PFSK-1 (cell line): ENCODE measurements around the gene ANKH.

Experiments
- FOXP2 ChIP-seq: optimal IDR thresholded peaks from 2 replicates; pipeline ENCODE3; 2011; ENCODE audit warnings: borderline replicate concordance, control low read depth, inconsistent platforms; ENCODE audit not compliant: insufficient read depth; ENCODE audit errors: extremely low read length, extremely low read depth
- POLR2AphosphoS5 ChIP-seq: IDR thresholded peaks from 2 replicates; pipeline ENCODE4 v1.6.1; 2012; ENCODE audit warnings: low read depth, mild to moderate bottlenecking, control low read depth, low read length, moderate library complexity
- REST ChIP-seq, 2 experiments: IDR thresholded peaks; 2 replicates each; pipeline versions ENCODE4 v1.6.1 to v1.8.0; 2011 to 2012; ENCODE audit warnings: low read depth in 2 of 2, low read length in 2 of 2, control low read depth in 1 of 2, inconsistent platforms in 1 of 2, mild to moderate bottlenecking in 1 of 2, moderate library complexity in 1 of 2; ENCODE audit not compliant: insufficient read depth in 1 of 2
- SIN3A ChIP-seq: IDR thresholded peaks from 2 replicates; pipeline ENCODE4 v1.6.1; 2012; ENCODE audit warnings: mild to moderate bottlenecking, low read length, moderate library complexity, borderline replicate concordance; ENCODE audit not compliant: insufficient read depth
- TAF1 ChIP-seq: IDR thresholded peaks from 2 replicates; pipeline ENCODE4 v1.6.1; 2012; ENCODE audit warnings: low read length, control low read depth, borderline replicate concordance; ENCODE audit not compliant: insufficient read depth

Gene ANKH

DNA sequence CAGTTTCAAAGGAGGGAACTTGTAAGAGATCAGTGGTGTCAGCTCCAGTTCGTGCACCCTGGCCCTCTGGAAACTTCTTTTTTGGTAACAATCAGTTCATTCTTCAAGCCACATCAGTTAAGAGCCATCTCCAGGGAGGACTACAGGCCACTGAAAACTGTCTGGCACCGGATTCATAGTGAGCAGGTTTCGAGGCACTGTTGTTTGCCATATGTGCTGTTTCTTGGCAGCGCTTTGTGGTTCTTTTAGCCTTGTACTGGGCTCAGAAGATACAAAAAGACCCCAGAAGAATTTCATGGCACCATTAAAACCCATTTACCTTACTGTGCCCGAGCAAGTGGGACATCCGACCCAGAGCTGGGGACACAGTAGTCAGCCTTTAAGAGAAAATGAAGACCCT is 138.6 kb downstream of the ANKH start:
- TF ChIP-seq POLR2AphosphoS5: no peak

DNA sequence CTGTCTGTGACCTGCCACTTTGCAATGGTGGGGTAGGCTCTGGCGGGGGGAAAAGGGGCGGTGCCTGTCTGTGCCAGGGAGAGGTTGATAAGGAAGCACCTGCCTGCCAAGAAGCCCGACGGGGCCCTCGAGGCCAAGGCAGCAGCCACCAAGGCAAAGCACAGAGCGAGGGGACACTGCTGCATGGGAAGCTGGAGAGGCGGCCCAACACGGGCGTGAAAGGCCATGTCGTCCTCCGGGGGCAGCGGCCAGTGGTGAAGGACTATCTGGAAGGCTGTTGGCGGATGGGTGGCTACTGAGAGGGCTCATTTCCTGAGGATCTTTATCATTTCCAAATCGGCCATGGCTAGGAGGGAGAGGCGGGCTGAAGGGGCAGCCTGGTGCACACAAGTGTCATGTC is 140.7 kb downstream of the ANKH start:
- TF ChIP-seq POLR2AphosphoS5 (no peak), REST (IDR thresholded peaks at IDR 0.05; ENCODE audit: insufficient read depth in 1 of 2, low read depth in 2 of 2, low read length in 2 of 2) (no peak), SIN3A (no peak), FOXP2 (no peak), TAF1 (no peak)

- TF ChIP-seq FOXP2: no peak
- TF ChIP-seq REST (IDR thresholded peaks at IDR 0.05; ENCODE audit: insufficient read depth in 1 of 2, low read depth in 2 of 2, low read length in 2 of 2): no peak
- no peak for TF ChIP-seq POLR2AphosphoS5
- TF ChIP-seq SIN3A: no peak
- no peak for TF ChIP-seq TAF1
Observed at GRCh38 chr5:14730466-14730865, 141.1 kb downstream of the ANKH start.

- TF ChIP-seq REST (IDR thresholded peaks at IDR 0.05; ENCODE audit: insufficient read depth in 1 of 2, low read depth in 2 of 2, low read length in 2 of 2) (no peak), SIN3A (no peak), POLR2AphosphoS5 (no peak), TAF1 (no peak), FOXP2 (no peak)
Observed at GRCh38 chr5:14729448-14730385, 141.9 kb downstream of the ANKH start.

- TF ChIP-seq TAF1 (no peak), FOXP2 (no peak), SIN3A (no peak), POLR2AphosphoS5 (no peak), REST (IDR thresholded peaks at IDR 0.05; ENCODE audit: insufficient read depth in 1 of 2, low read depth in 2 of 2, low read length in 2 of 2) (no peak)
Observed at GRCh38 chr5:14728459-14728938, 143.1 kb downstream of the ANKH start.
